WTC11 (cell line): Measurements from ENCODE around the gene LCP1.

Experiments used
- ATF6 ChIP-seq: sonication (generic); formaldehyde crosslinking; IDR thresholded peaks from 2 replicates; pipeline ENCODE4 v1.8.1; 2023; ENCODE audit warnings: mild to moderate bottlenecking, missing genetic modification reagents
- CTCF ChIP-seq: fragments of 200-600 bp; IDR thresholded peaks from 2 replicates; pipeline ENCODE4 v1.8.0; 2022; ENCODE audit warnings: antibody characterized with exemption
- GABPB1 ChIP-seq: sonication (generic); formaldehyde crosslinking; IDR thresholded peaks from 2 replicates; pipeline ENCODE4 v1.8.1; 2023; ENCODE audit warnings: mild to moderate bottlenecking, missing genetic modification reagents
- RELA ChIP-seq: sonication (generic); formaldehyde crosslinking; IDR thresholded peaks from 2 replicates; pipeline ENCODE4 v1.8.1; 2022; ENCODE audit warnings: missing genetic modification reagents, mild to moderate bottlenecking, borderline replicate concordance
- RORB ChIP-seq: fragments of 250-450 bp; sonication (Bioruptor Pico); IDR thresholded peaks from 2 replicates; pipeline ENCODE4 v1.9.0; 2021; ENCODE audit warnings: mild to moderate bottlenecking

DNA sequence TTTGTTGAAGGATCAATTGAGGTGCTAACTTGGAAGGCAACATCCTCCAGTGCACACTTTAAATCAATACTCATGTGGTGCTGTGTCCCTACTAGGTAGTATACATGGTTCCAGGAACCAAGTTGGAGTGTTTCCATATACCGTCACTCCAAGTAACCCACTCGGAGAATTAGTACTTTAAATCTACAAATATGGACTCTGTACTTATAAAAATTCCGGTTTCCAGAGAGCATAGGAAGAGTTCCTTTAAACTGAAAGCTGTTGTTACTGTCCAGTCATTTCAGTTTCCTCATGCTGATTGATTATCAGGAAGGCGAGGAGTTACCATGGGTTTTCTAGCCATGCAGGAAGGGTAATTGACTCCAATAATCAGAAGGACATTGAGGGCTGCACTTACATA lies 84.3 kb downstream of the LCP1 start:
- no peak for TF ChIP-seq ATF6 (CRISPR knock-in tag)
- no peak for TF ChIP-seq GABPB1 (CRISPR knock-in tag)
- no peak for TF ChIP-seq CTCF
- no peak for TF ChIP-seq RELA (CRISPR knock-in tag)
- TF ChIP-seq RORB (CRISPR knock-in tag): no peak
